ENCODE measurements around the gene ATG7.

GRCh38 chr3:11405323-11405722 is 133.1 kb downstream of the ATG7 start:
- TF ChIP-seq, protein P1, sequence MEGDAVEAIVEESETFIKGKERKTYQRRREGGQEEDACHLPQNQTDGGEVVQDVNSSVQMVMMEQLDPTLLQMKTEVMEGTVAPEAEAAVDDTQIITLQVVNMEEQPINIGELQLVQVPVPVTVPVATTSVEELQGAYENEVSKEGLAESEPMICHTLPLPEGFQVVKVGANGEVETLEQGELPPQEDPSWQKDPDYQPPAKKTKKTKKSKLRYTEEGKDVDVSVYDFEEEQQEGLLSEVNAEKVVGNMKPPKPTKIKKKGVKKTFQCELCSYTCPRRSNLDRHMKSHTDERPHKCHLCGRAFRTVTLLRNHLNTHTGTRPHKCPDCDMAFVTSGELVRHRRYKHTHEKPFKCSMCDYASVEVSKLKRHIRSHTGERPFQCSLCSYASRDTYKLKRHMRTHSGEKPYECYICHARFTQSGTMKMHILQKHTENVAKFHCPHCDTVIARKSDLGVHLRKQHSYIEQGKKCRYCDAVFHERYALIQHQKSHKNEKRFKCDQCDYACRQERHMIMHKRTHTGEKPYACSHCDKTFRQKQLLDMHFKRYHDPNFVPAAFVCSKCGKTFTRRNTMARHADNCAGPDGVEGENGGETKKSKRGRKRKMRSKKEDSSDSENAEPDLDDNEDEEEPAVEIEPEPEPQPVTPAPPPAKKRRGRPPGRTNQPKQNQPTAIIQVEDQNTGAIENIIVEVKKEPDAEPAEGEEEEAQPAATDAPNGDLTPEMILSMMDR (IDR thresholded peaks at IDR 0.05): no peak
- no peak for TF ChIP-seq POLR2A (IDR thresholded peaks at IDR 0.05)
